ENCODE measurements around the gene CPEB2. TPM values are rescaled to one million over a fixed set of nuclear protein-coding genes. Genes with fewer than 3 reads are reported as not detected.
A peak's percentile ranks its signal among the peaks of the same experiment; 100 is the strongest.

CPEB2 gene
- 26.2 TPM for total RNA-seq
- long read RNA-seq, full-length matches to known transcripts: 18 of 25 reads
- long read RNA-seq, partial matches to known transcripts: 2 of 25 reads
- long read RNA-seq, other reads (novel, unspliced or antisense): 5 of 25 reads

- intact Hi-C loops (cut with DNase I): loop anchor here (10.0 kb wide), 1 partner anchor 247 kb away; no protein-coding TSS in a partner anchor
- ATAC-seq (ENCODE audit: poor library complexity): peak; percentile 89
- DNase-seq: peak; percentile 98
Observed at GRCh38 chr4:15001869-15002658, at the start of gene CPEB2. TSS of gene CPEB2 (plus strand) at chr4:15002481. CDS start at chr4:15002674, 193 bp downstream.

GRCh38 chr4:14958436-14958835 lies 43.8 kb upstream of the CPEB2 start:
- intact Hi-C loops (cut with DNase I): no loop called here
- DNase-seq (no peak), ATAC-seq (ENCODE audit: poor library complexity) (no peak)

- intact Hi-C loops (cut with DNase I): no loop called here
- no peak for DNase-seq
- no peak for ATAC-seq (ENCODE audit: poor library complexity)
Observed at GRCh38 chr4:14961292-14961691, 41.0 kb upstream of the CPEB2 start.

GRCh38 chr4:14965071-14965470 lies 37.2 kb upstream of the CPEB2 start:
- intact Hi-C loops (cut with DNase I): no loop called here
- DNase-seq (no peak), ATAC-seq (ENCODE audit: poor library complexity) (no peak)

- no peak for DNase-seq
- intact Hi-C loops (cut with DNase I): no loop called here
- no peak for ATAC-seq (ENCODE audit: poor library complexity)
Observed at GRCh38 chr4:14967982-14968381, 34.3 kb upstream of the CPEB2 start.

GRCh38 chr4:14977830-14978229 lies 24.5 kb upstream of the CPEB2 start:
- intact Hi-C loops (cut with DNase I): no loop called here
- ATAC-seq (ENCODE audit: poor library complexity) (no peak), DNase-seq (no peak)

GRCh38 chr4:14984448-14984847 lies 17.8 kb upstream of the CPEB2 start:
- ATAC-seq (ENCODE audit: poor library complexity) (no peak), DNase-seq (no peak)
- intact Hi-C loops (cut with DNase I): no loop called here

GRCh38 chr4:14985161-14985560 lies 17.1 kb upstream of the CPEB2 start:
- DNase-seq (no peak), ATAC-seq (ENCODE audit: poor library complexity) (no peak)
- intact Hi-C loops (cut with DNase I): no loop called here

- ATAC-seq (ENCODE audit: poor library complexity): no peak
- no peak for DNase-seq
- intact Hi-C loops (cut with DNase I): no loop called here
Observed at GRCh38 chr4:14985843-14986242, 16.4 kb upstream of the CPEB2 start.

- no peak for DNase-seq
- intact Hi-C loops (cut with DNase I): no loop called here
Observed at GRCh38 chr4:14987054-14987453, 15.2 kb upstream of the CPEB2 start.

GRCh38 chr4:14990484-14990883 lies 11.8 kb upstream of the CPEB2 start:
- DNase-seq (no peak), ATAC-seq (ENCODE audit: poor library complexity) (no peak)
- intact Hi-C loops (cut with DNase I): no loop called here

More at GRCh38 chr4:14987054-14987453, 15.2 kb upstream of the CPEB2 start:
- ATAC-seq (ENCODE audit: poor library complexity): no peak

GRCh38 chr4:14994242-14994641 lies 8.0 kb upstream of the CPEB2 start:
- ATAC-seq (ENCODE audit: poor library complexity) (no peak), DNase-seq (no peak)
- intact Hi-C loops (cut with DNase I): no loop called here

GRCh38 chr4:15001248-15001868 lies 923 bp upstream of the CPEB2 start:
- intact Hi-C loops (cut with DNase I): loop anchor here (10.0 kb wide), 1 partner anchor 247 kb away; no protein-coding TSS in a partner anchor
- ATAC-seq (ENCODE audit: poor library complexity): peak; percentile 20
- DNase-seq: peak; percentile 88

GRCh38 chr4:15002659-15003400 lies 549 bp downstream of the CPEB2 start:
- DNase-seq (peak; percentile 90), ATAC-seq (ENCODE audit: poor library complexity) (peak; percentile 47)
- intact Hi-C loops (cut with DNase I): loop anchor here (10.0 kb wide), 1 partner anchor 248 kb away; no protein-coding TSS in a partner anchor

GRCh38 chr4:15003401-15003890 lies 1.2 kb downstream of the CPEB2 start:
- DNase-seq: peak; percentile 77
- intact Hi-C loops (cut with DNase I): loop anchor here (10.0 kb wide), 1 partner anchor 249 kb away; no protein-coding TSS in a partner anchor
- no peak for ATAC-seq (ENCODE audit: poor library complexity)

GRCh38 chr4:15003891-15004738 lies 1.8 kb downstream of the CPEB2 start:
- no peak for ATAC-seq (ENCODE audit: poor library complexity)
- peak; percentile 75 for DNase-seq
- intact Hi-C loops (cut with DNase I): loop anchor here (10.0 kb wide), 1 partner anchor 249 kb away; no protein-coding TSS in a partner anchor

- ATAC-seq (ENCODE audit: poor library complexity) (peak; percentile 42), DNase-seq (peak; percentile 92)
- intact Hi-C loops (cut with DNase I): loop anchor here (10.0 kb wide), 1 partner anchor 250 kb away; no protein-coding TSS in a partner anchor
Observed at GRCh38 chr4:15004739-15005301, 2.5 kb downstream of the CPEB2 start.

Data from Right ventricle myocardium superior (tissue), 1 donor.